HG03442 (cell line): ENCODE measurements around the gene ABHD16B.

Experiments used
- ATAC-seq: cut with Tn5 transposase; IDR thresholded peaks from one replicate; pipeline ENCODE4 v1.9.1; 2021; ENCODE audit warnings: mild to moderate bottlenecking, moderate library complexity; ENCODE audit not compliant: unreplicated experiment

ABHD16B gene

DNA sequence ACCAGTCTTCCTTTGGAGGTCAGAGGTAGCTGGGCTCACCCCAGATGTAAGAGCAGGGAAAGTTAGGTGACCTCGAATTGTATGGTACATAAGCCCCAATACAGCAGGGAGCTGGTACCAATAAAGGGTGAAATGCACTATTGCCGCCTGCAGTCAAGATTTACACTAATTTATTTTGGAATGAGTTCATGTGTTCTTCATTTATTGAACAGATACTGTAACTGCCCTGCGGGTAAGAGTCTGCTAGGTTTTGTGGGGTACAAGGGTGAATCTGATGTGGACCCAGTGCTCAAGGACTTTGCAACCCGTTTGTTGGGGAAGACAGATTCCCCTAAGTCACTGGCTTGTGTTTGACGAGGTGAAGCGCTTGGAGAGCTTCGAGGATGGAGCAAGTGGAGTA is 31.1 kb downstream of the ABHD16B start:
- no peak for ATAC-seq

DNA sequence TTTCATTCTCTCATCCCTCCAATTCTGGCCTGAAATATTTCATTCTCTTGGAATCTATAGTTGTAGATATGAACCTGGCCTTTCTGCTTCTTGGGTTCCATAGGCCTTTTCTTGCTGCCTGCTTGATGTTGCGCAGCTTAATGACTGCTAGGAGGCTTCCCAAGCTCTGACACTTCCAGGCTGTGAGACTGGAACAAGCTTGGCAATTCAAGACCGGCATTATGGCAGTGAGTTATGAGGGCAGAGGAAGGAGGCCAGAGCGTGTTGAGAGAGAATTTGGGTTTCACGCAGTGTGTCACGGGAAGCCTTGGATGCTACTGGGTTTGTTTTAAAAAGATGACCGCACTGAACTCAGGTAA is 32.7 kb downstream of the ABHD16B start:
- ATAC-seq = no peak

- peak; percentile 82 for ATAC-seq
Measured at GRCh38 chr20:63894358-63895201, 33.3 kb downstream of the ABHD16B start, which contains the start of gene DNAJC5. Gene DNAJC5, plus strand, starts transcription at chr20:63895126. Its CDS starts 33,220 bp downstream, at chr20:63928346.

DNA sequence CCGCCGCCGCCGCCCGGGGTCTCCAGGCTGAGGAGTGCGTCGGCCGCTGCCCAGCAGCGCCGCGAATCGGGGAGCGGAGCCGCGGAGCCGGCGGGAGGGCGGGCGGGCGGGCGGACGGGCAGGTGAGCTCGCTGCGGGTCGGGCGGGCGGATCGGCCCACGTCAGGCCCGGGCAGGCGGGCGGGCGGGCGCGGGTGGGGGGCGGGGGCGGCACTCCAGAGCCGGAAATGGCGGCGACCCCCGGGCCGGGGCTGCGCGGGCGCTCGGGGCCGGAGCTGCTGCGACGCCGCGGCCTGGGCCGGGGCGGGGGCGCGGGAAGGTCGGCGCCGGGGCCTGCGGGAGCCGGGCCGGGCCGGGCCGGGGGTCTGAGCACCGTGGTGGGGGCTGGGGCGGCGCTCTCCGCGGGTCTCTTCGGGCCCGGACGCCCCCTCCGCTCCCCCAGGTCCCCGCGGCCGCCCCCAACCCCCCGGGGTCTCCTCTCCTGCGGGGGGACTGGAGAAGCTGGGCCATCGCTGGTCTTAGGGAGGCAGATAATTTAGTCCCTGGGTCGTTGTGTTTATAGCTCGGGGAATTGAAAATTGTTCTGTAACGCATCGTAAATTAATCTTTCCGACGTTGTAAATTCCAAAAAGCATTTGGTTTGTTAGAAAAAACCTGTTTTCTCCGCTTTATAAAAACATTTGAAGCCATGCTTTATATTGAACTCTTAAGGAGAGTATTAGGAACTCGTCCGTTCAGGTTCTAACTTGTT is 34.1 kb downstream of the ABHD16B start:
- ATAC-seq = peak; percentile 23

DNA sequence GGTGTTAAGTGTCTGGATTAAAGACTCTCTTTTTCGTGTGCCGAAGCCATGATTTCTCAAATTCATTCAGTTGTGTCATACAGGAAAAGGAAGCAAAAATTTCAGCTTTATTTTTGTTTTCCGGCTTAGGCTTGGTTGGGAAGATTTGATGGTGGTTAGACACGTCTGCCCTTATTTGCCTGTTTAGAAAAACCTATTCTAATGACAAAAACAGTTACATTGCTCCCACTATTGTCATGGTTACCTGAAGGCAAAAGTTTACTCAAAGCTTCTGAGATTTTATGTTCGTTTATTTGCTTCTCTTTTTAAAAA is 34.6 kb downstream of the ABHD16B start:
- ATAC-seq = no peak

- ATAC-seq = no peak
Measured at GRCh38 chr20:63896264-63897105, 35.2 kb downstream of the ABHD16B start.

DNA sequence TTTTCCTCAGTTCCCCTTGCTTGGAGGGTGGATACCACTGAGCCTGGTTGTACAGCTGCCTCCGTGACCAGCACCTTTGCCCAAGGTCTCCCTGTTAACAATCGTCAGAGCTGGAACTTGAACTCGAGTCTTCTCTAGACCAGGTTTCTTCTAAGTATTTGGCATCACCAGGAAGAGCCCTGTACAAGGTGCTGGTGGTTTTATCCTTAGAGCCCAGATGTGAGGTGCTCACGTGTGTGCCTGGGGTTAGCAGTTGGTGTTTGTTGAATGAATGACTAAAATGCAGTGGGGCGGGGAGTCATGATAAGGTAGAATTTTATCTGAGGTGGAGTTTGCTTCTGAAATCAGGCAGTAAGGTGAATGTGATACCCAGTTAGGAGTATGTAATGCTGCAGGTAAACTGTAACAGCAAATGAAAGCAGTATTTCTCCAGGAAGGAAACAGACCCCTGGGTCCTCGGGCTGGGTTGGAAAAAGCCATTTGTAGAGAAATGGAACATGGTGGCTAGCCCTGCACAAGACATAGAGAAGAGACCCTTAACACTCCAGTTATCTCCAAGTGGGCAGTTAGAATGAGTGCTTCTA is 36.8 kb downstream of the ABHD16B start:
- ATAC-seq = no peak

DNA sequence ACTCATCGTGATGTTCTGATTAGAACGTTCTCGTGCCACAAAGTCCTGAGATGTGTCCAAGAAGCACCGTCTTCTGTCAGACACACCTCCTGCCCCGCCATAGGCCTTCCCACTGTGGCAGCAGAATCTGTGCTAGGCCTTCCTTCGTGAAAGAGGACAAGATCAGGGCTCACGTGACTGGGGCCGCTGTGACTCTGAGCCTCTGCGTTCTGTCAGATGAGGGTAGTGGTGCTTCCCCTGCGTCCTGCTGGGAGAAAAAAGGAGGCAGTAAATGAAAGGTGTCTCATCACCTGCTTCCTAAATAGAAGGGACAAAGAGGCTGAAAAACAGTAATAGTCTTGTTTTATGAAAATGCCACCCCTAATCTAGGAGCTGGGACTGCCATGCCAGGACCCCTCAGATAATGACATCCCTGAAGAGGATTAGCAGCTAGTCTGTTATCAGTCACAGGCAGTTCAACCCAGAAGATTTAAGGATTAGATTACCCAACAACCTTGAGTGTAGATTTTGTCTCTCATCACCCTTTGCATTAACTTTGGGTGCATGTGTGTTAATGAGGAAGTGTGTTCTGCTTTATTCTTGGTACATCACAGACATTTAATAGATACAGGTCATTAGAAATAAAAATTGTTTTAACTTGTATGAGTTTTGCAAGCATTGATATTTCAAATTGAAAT is 37.7 kb downstream of the ABHD16B start:
- no peak for ATAC-seq

DNA sequence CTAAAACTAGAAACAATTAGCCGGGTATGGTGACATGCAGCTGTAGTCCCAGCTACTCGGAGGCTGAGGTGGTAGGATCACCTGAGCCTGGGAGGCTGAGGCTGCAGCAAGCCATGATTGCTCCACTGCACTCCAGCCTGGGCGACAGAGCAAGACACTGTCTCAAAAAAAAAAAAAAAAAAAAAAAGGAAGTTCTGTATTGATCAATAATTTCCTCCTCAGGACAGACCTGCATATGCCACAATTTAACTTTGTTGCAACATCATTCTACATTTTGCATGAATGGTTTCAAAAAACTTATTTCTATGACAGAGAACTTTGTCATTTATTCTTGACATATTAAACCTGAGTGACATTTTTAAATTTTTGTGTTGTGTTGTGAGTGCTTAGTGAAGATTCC is 39.1 kb downstream of the ABHD16B start:
- ATAC-seq = no peak

- no peak for ATAC-seq
Measured at GRCh38 chr20:63903796-63904561, 42.7 kb downstream of the ABHD16B start.

DNA sequence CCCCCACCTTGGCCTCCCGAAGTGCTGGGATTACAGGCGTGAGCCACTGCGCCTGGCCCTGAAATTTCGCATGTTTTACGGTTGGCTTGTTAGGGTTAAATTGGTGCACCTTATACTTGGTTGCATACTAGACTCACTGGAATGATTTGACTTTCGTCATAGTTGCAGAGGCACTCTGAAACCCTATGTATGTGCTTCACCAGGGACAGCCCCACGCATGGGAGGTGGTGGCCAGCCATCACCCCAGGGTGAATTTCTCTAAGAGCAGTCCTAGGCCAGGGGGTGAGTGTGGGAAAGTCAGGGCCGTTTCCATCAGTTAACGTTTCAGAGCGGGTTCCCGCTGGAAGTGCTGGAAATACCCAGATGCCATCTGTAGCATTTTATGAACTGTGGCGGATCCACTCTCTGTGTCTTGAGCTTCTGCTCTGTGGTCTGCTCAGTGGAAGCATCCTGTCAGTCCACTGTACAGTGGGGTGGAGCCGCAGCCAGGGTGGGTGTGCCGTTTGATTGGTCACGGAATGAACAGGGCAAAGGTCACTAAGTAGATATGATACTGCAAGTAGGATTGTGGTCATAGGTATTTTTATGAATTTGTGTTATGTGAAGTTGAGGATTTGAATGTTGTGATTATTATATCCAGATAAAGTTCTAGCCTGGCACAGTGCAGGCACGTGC is 46.8 kb downstream of the ABHD16B start:
- ATAC-seq = no peak

GRCh38 chr20:63911176-63911575 is 49.9 kb downstream of the ABHD16B start:
- ATAC-seq = no peak
